Measurements from ENCODE around the gene PALMD. TPM values are rescaled to one million over a fixed set of nuclear protein-coding genes. Genes with fewer than 3 reads are reported as not detected.

PALMD gene
- total and polyA plus RNA-seq, 2 donors from 2014 or later, result 10.1 to 25.2 TPM

DNA sequence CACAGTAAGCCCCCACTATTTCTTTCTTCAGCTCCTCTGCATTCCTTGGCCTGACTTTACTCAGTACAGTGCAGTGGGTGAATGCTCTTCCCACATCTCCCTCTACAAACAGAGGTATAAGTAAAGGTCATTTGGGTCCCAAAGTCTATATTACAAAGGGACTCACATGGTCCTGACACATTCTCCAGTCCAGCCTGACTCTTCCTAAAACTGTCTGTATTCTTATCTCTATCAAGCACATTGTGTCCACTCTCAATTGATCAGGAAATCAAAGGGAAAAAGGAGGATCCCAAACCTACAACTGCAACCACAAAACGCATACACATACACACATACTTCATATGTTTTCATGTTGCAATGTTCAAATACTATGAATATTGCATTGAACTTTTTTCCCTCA is 71.1 kb downstream of the PALMD start:
- no peaks in the 10 kb centered on the region for H3K27me3 ChIP-seq (ENCODE audit: control insufficient read depth, insufficient read depth, low read length)
- FAIRE-seq (no peak), DNase-seq (no peak)
- intact Hi-C loops (cut with DNase I), result loop anchor here (5.0 kb wide), 1 partner anchor 535 kb away; no protein-coding TSS in a partner anchor
- TF ChIP-seq, protein P1, sequence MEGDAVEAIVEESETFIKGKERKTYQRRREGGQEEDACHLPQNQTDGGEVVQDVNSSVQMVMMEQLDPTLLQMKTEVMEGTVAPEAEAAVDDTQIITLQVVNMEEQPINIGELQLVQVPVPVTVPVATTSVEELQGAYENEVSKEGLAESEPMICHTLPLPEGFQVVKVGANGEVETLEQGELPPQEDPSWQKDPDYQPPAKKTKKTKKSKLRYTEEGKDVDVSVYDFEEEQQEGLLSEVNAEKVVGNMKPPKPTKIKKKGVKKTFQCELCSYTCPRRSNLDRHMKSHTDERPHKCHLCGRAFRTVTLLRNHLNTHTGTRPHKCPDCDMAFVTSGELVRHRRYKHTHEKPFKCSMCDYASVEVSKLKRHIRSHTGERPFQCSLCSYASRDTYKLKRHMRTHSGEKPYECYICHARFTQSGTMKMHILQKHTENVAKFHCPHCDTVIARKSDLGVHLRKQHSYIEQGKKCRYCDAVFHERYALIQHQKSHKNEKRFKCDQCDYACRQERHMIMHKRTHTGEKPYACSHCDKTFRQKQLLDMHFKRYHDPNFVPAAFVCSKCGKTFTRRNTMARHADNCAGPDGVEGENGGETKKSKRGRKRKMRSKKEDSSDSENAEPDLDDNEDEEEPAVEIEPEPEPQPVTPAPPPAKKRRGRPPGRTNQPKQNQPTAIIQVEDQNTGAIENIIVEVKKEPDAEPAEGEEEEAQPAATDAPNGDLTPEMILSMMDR (IDR thresholded peaks at IDR 0.05; ENCODE audit: borderline replicate concordance, extremely low read depth, insufficient read depth), result no peak
- no peak overlapping the region for H3K4me3 ChIP-seq (ENCODE audit: low read length in 3 of 3)
- H3K9ac ChIP-seq (ENCODE audit: low read length in 3 of 3), result no peak overlapping the region
- no peaks in the 10 kb centered on the region for H3K9me3 ChIP-seq (ENCODE audit: control insufficient read depth in 2 of 3, insufficient read depth in 1 of 3, low read length in 3 of 3)
- peaks cover 0 to 12% (median 0%) of the 10 kb centered on the region in 3 donors for H3K36me3 ChIP-seq (ENCODE audit: control insufficient read depth in 2 of 3, insufficient read depth in 3 of 3, low read length in 3 of 3)
- no peaks in the 10 kb centered on the region for H3K4me1 ChIP-seq (ENCODE audit: control insufficient read depth in 2 of 3, insufficient read depth in 2 of 3, low read depth in 1 of 3, low read length in 3 of 3)
- H3K27ac ChIP-seq (ENCODE audit: low read depth in 2 of 2, low read length in 2 of 2), result no peak overlapping the region

DNA sequence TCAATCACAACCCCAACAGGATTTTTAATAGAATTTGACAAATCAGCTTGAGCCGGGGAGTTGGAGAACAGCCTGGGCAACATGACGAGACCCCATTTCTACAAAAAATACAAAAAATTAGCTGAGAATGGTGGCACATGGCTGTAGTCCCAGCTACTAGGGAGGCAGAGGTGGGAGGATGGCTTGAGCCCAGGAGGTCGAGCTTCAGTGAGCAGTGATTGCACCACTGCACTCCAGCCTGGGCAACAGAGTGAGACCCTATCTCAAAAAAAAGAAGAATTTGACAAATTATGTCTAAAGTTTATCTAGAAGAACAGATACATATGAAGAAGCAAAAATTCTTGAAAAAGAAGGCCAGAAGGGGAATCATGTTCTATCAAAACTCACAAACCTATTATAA is 77.3 kb downstream of the PALMD start:
- intact Hi-C loops (cut with DNase I), result no loop called here
- Histone ChIP-seq H3K4me1 (ENCODE audit: control insufficient read depth in 2 of 3, insufficient read depth in 2 of 3, low read depth in 1 of 3, low read length in 3 of 3) (no peaks in the 10 kb centered on the region), H3K27me3 (ENCODE audit: control insufficient read depth, insufficient read depth, low read length) (no peaks in the 10 kb centered on the region), H3K27ac (ENCODE audit: low read depth in 2 of 2, low read length in 2 of 2) (no peak overlapping the region), H3K9ac (ENCODE audit: low read length in 3 of 3) (no peak overlapping the region), H3K36me3 (ENCODE audit: control insufficient read depth in 2 of 3, insufficient read depth in 3 of 3, low read length in 3 of 3) (no peaks in the 10 kb centered on the region), H3K9me3 (ENCODE audit: control insufficient read depth in 2 of 3, insufficient read depth in 1 of 3, low read length in 3 of 3) (no peaks in the 10 kb centered on the region), H3K4me3 (ENCODE audit: low read length in 3 of 3) (no peak overlapping the region)
- DNase-seq, result no peak
- TF ChIP-seq, protein P1 (IDR thresholded peaks at IDR 0.05; ENCODE audit: borderline replicate concordance, extremely low read depth, insufficient read depth), result no peak
- no peak for FAIRE-seq

DNA sequence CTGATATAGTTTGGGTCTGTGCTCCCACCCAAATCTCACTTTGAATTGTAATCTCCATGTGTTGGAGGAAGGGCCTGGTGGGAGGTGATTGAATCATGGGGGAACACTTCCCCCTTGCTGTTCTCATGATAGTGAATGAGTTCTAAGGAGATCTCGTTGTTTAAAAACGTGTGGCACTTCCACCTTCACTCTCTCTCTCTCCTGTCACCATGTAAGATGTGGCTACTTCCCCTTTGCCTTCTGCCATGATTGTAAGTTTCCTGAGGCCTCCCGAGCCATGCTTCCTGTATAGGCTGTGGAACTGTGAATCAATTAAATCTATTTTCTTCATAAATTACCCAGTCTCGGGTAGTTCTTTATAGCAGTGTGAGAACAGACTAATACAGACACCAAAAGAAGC is 80.1 kb downstream of the PALMD start:
- H3K4me3 ChIP-seq (ENCODE audit: low read length in 3 of 3), result no peak overlapping the region
- no peak overlapping the region for H3K27ac ChIP-seq (ENCODE audit: low read depth in 2 of 2, low read length in 2 of 2)
- no peaks in the 10 kb centered on the region for H3K4me1 ChIP-seq (ENCODE audit: control insufficient read depth in 2 of 3, insufficient read depth in 2 of 3, low read depth in 1 of 3, low read length in 3 of 3)
- no peaks in the 10 kb centered on the region for H3K9me3 ChIP-seq (ENCODE audit: control insufficient read depth in 2 of 3, insufficient read depth in 1 of 3, low read length in 3 of 3)
- TF ChIP-seq, protein P1 (IDR thresholded peaks at IDR 0.05; ENCODE audit: borderline replicate concordance, extremely low read depth, insufficient read depth), result no peak
- DNase-seq, result no peak
- FAIRE-seq, result no peak
- no peaks in the 10 kb centered on the region for H3K36me3 ChIP-seq (ENCODE audit: control insufficient read depth in 2 of 3, insufficient read depth in 3 of 3, low read length in 3 of 3)
- intact Hi-C loops (cut with DNase I), result no loop called here
- no peaks in the 10 kb centered on the region for H3K27me3 ChIP-seq (ENCODE audit: control insufficient read depth, insufficient read depth, low read length)
- H3K9ac ChIP-seq (ENCODE audit: low read length in 3 of 3), result no peak overlapping the region

DNA sequence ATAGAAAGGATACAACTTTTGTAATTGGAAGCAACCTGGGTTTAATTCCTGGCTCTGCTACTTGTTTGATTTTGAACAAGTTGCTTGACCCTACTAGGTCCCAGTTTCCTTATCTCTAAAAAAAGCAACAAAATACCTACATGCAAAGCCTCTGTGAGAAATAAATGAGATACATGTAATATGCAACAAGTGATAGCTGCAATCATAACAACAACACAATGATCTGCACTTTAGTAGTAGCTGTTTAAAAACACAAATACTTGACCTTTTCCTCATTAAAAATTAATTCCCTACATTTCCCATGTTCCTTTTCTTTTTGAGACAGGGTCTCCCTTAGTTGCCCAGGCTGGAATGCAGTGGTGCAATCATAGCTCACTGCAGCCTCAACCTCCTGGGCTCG is 80.5 kb downstream of the PALMD start:
- TF ChIP-seq, protein P1 (IDR thresholded peaks at IDR 0.05; ENCODE audit: borderline replicate concordance, extremely low read depth, insufficient read depth), result no peak
- Histone ChIP-seq H3K36me3 (ENCODE audit: control insufficient read depth in 2 of 3, insufficient read depth in 3 of 3, low read length in 3 of 3) (no peaks in the 10 kb centered on the region), H3K4me3 (ENCODE audit: low read length in 3 of 3) (no peak overlapping the region), H3K9ac (ENCODE audit: low read length in 3 of 3) (no peak overlapping the region), H3K27ac (ENCODE audit: low read depth in 2 of 2, low read length in 2 of 2) (no peak overlapping the region), H3K9me3 (ENCODE audit: control insufficient read depth in 2 of 3, insufficient read depth in 1 of 3, low read length in 3 of 3) (no peaks in the 10 kb centered on the region), H3K27me3 (ENCODE audit: control insufficient read depth, insufficient read depth, low read length) (no peaks in the 10 kb centered on the region), H3K4me1 (ENCODE audit: control insufficient read depth in 2 of 3, insufficient read depth in 2 of 3, low read depth in 1 of 3, low read length in 3 of 3) (no peaks in the 10 kb centered on the region)
- FAIRE-seq (no peak), DNase-seq (no peak)
- intact Hi-C loops (cut with DNase I), result no loop called here
